GM12801 (cell line): ENCODE measurements around the gene FBXO11.

Experiments used
- CTCF ChIP-seq: IDR thresholded peaks from one replicate; pipeline ENCODE4 v1.5.1; 2011; ENCODE audit warnings: control low read depth; ENCODE audit not compliant: insufficient read length; ENCODE audit errors: extremely low read depth

FBXO11 gene

DNA sequence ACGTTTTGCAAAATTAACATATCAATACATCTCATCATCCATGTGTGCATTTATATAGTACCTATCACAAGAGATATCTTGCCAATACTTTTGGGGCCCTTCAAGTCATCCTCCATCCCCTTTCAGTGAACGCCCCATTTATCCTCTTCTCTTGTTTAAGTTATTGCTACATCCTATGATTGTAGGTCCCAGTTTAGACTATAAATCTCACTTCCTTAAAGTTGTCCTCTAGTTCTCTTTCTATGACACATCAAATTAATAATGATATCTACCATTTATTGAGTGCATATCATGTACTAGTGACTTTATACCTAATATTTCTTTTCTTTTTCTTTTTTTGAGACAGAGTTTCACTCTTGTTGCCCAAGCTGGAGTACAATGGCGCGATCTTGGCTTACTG lies 28.8 kb upstream of the FBXO11 start:
- no peak for TF ChIP-seq CTCF

DNA sequence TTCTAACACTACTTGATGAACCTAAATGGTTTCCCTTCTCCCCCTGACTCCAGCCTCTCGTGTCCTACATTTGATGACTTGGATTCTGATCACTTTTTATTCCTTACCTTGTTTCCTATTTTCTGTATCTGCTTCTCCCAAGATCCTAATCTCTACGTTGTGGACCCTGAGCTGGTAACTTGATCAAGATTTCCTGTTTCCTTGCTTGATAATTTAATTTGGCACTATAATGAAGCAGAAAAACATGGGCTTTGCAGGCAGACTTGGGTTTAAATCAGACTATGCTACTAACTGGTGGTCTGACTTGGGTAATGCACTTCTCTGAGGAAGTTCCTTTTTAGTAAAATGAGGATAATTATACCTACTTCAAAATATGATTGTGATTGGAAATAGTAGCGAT lies 11.7 kb upstream of the FBXO11 start:
- no peak for TF ChIP-seq CTCF

- no peak for TF ChIP-seq CTCF
Measured at GRCh38 chr2:47917276-47917961, 11.1 kb upstream of the FBXO11 start.

GRCh38 chr2:47916412-47916811 lies 10.1 kb upstream of the FBXO11 start:
- TF ChIP-seq CTCF: no peak

GRCh38 chr2:47908682-47909081 lies 2.4 kb upstream of the FBXO11 start:
- TF ChIP-seq CTCF: no peak

DNA sequence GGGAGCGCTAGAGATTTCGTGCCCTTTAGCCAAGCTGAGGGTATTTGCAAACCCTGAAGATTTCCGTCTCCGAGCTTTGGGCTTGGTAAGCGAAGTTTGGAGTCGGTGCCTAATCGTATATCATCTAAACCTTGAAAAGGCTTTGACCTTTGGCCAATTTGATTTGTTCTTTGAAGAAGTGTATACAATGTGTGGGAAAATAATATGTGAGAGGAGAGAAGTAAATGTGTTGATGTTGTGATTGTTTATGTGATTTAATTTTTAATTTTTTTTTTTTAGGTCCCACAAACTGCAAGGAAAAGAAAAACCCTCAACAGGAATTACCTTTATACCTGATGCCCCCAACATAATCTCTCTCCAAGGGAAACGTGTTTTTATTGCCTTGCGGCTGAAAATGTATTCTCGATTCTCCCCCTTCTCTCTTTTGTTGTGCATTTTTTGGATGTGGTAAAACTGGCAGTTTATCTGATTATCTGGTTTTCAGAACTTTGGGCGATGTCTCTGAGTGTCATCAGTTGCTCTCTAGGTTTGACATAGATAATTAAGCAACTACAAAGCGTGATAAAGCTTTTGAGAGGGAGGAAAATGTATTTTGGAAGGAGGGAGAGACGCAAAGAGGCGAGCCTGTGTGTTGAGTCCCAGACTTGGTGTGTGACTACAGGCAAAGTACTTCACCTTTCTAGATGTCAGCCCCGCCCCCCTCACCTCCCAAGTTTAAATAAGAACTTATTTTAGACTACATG lies 912 bp upstream of the FBXO11 start:
- TF ChIP-seq CTCF: no peak

- TF ChIP-seq CTCF: no peak
Measured at GRCh38 chr2:47905386-47906156, 727 bp downstream of the FBXO11 start.
